ENCODE data around the gene GAS2L2. TPM values are rescaled to one million over a fixed set of nuclear protein-coding genes. Genes with fewer than 3 reads are reported as not detected.

GAS2L2 gene
- polyA plus RNA-seq, 1 donor (not counting 4 experiments of a cell fraction or from before 2014, with no cell fraction given): 0.05 TPM

DNA sequence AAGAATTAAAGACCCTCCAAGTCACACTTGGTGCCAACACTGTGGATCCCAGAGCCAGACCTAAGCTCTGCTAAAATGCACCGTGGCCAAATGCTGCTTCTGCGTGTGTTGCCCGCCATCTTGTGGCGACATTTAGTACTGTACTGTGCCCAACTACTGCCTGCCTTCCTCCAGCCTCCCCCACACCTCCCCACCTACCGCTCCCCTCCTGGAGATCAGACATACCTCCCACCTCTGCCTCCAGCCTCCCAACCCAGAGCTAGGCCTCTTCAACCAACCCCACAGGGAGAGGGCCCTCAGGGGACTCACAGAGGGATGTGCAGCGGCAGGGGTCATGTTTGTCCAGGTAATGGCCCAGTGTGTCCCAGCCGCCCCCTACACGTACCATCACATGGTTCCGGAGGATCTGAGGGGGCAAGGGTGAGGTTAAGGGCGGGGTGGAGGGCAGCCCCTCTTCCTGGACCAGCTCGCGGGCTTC is 5.5 kb downstream of the GAS2L2 start:
- H3K9ac ChIP-seq (ENCODE audit: control insufficient read depth, extremely low read depth, insufficient read depth, low read length): no peak overlapping the region

GRCh38 chr17:35745749-35746320 is 7.2 kb downstream of the GAS2L2 start:
- FAIRE-seq (no peak), DNase-seq (ENCODE audit: low read depth, low spot score) (no peak)
- H3K9ac ChIP-seq (ENCODE audit: control insufficient read depth, extremely low read depth, insufficient read depth, low read length): no peak overlapping the region
- TF ChIP-seq EZH2 (IDR thresholded peaks at IDR 0.05; ENCODE audit: low read length): no peak
- TF ChIP-seq, protein P1, sequence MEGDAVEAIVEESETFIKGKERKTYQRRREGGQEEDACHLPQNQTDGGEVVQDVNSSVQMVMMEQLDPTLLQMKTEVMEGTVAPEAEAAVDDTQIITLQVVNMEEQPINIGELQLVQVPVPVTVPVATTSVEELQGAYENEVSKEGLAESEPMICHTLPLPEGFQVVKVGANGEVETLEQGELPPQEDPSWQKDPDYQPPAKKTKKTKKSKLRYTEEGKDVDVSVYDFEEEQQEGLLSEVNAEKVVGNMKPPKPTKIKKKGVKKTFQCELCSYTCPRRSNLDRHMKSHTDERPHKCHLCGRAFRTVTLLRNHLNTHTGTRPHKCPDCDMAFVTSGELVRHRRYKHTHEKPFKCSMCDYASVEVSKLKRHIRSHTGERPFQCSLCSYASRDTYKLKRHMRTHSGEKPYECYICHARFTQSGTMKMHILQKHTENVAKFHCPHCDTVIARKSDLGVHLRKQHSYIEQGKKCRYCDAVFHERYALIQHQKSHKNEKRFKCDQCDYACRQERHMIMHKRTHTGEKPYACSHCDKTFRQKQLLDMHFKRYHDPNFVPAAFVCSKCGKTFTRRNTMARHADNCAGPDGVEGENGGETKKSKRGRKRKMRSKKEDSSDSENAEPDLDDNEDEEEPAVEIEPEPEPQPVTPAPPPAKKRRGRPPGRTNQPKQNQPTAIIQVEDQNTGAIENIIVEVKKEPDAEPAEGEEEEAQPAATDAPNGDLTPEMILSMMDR (optimal IDR thresholded peaks at IDR 0.05 in 1 of 3, IDR thresholded peaks at IDR 0.05 in 1 of 3, conservative IDR thresholded peaks at IDR 0.05 in 1 of 3; ENCODE audit: extremely low read depth in 1 of 3, insufficient read depth in 2 of 3, low read length in 3 of 3): no peak
- peaks cover 31% of the 10 kb centered on the region for H3K27me3 ChIP-seq (ENCODE audit: control insufficient read depth, extremely low read depth, insufficient read depth, low read length)
- H3K4me1 ChIP-seq (ENCODE audit: control insufficient read depth, extremely low read depth, insufficient read depth, low read length): peaks cover 27% of the 10 kb centered on the region
- H3K9me1 ChIP-seq (ENCODE audit: control insufficient read depth, extremely low read depth, insufficient read depth, low read length): peaks cover 3% of the 10 kb centered on the region
- no peaks in the 10 kb centered on the region for H3K79me2 ChIP-seq (ENCODE audit: control insufficient read depth, insufficient read depth, low read length)
- no peak overlapping the region for H3K4me3 ChIP-seq (ENCODE audit: control insufficient read depth in 2 of 3, extremely low read depth in 1 of 3, insufficient read depth in 2 of 3, low read depth in 1 of 3, low read length in 3 of 3)
- H3K9me3 ChIP-seq (ENCODE audit: control insufficient read depth, low read depth, low read length): no peaks in the 10 kb centered on the region
- dilution Hi-C loops (cut with MboI; ENCODE audit: extremely low pct_ligation_motif_present, low sequenced_read_pairs): no loop called here
- no peaks in the 10 kb centered on the region for H4K20me1 ChIP-seq (ENCODE audit: control insufficient read depth, extremely low read depth, insufficient read depth, low read length)
- H3K4me2 ChIP-seq (ENCODE audit: control insufficient read depth, extremely low read depth, insufficient read depth, low read depth, low read length): no peak overlapping the region
- no peaks in the 10 kb centered on the region for H3K36me3 ChIP-seq (ENCODE audit: control insufficient read depth in 2 of 2, extremely low read depth in 1 of 2, insufficient read depth in 2 of 2, low read length in 2 of 2)
- no peak overlapping the region for H2AFZ ChIP-seq (ENCODE audit: control insufficient read depth, low read length)
- H3K27ac ChIP-seq (ENCODE audit: control insufficient read depth, insufficient read depth, low read length): no peak overlapping the region

More for the DNA sequence above, 5.5 kb downstream of the GAS2L2 start:
- Histone ChIP-seq H3K36me3 (ENCODE audit: control insufficient read depth in 2 of 2, extremely low read depth in 1 of 2, insufficient read depth in 2 of 2, low read length in 2 of 2) (no peaks in the 10 kb centered on the region), H3K79me2 (ENCODE audit: control insufficient read depth, insufficient read depth, low read length) (no peaks in the 10 kb centered on the region), H3K4me3 (ENCODE audit: control insufficient read depth in 2 of 3, extremely low read depth in 1 of 3, insufficient read depth in 2 of 3, low read depth in 1 of 3, low read length in 3 of 3) (no peak overlapping the region), H3K27me3 (ENCODE audit: control insufficient read depth, extremely low read depth, insufficient read depth, low read length) (peaks cover 14% of the 10 kb centered on the region), H3K9me1 (ENCODE audit: control insufficient read depth, extremely low read depth, insufficient read depth, low read length) (peaks cover 3% of the 10 kb centered on the region), H3K27ac (ENCODE audit: control insufficient read depth, insufficient read depth, low read length) (no peak overlapping the region), H3K4me2 (ENCODE audit: control insufficient read depth, extremely low read depth, insufficient read depth, low read depth, low read length) (peak overlapping the region; percentile 5), H3K9me3 (ENCODE audit: control insufficient read depth, low read depth, low read length) (no peaks in the 10 kb centered on the region), H3K4me1 (ENCODE audit: control insufficient read depth, extremely low read depth, insufficient read depth, low read length) (peaks cover 28% of the 10 kb centered on the region), H2AFZ (ENCODE audit: control insufficient read depth, low read length) (no peak overlapping the region), H4K20me1 (ENCODE audit: control insufficient read depth, extremely low read depth, insufficient read depth, low read length) (no peaks in the 10 kb centered on the region)
- DNase-seq (ENCODE audit: low read depth, low spot score) (no peak), FAIRE-seq (no peak)
- dilution Hi-C loops (cut with MboI; ENCODE audit: extremely low pct_ligation_motif_present, low sequenced_read_pairs): no loop called here
- TF ChIP-seq, protein P1 (optimal IDR thresholded peaks at IDR 0.05 in 1 of 3, IDR thresholded peaks at IDR 0.05 in 1 of 3, conservative IDR thresholded peaks at IDR 0.05 in 1 of 3; ENCODE audit: extremely low read depth in 1 of 3, insufficient read depth in 2 of 3, low read length in 3 of 3): peak; percentile 83 to 100 (median 86)
- TF ChIP-seq EZH2 (IDR thresholded peaks at IDR 0.05; ENCODE audit: low read length): no peak

Data from keratinocyte (primary cell).